ENCODE data around the gene GPER1.
A peak's percentile ranks its signal among the peaks of the same experiment; 100 is the strongest.

DNA sequence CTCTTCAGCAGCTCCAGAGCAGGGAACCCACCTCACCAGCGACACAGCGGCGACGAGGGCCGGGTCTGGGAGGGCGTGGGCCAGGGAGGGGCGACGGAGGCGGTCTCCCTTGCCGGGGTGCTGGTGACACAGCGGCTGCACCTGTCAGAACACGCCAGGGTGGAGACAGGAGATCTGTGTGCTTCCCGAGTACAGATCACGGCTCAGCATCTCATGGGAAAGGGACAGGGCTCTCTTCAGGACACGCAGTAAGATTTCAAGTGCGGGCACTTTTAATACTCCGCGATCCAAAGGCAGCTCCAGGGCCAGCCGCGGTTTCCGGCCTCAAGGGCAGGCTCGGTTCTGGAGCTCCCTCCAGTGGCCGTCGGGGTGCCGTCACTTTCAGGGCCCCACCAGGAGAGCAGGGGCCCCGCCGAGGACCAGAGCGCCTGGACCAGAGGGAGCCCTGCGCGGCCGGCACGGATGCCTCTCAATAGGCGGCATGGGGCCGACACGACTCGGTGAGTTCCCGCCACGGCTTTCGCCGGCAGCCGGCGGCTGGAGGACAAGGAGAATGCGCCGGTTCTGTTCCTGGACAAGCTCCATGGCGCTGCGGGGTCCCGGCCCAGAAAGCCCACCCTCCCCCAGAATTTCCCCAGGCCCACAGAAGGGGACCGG lies 22.2 kb upstream of the GPER1 start:
- TF ChIP-seq, protein P1, sequence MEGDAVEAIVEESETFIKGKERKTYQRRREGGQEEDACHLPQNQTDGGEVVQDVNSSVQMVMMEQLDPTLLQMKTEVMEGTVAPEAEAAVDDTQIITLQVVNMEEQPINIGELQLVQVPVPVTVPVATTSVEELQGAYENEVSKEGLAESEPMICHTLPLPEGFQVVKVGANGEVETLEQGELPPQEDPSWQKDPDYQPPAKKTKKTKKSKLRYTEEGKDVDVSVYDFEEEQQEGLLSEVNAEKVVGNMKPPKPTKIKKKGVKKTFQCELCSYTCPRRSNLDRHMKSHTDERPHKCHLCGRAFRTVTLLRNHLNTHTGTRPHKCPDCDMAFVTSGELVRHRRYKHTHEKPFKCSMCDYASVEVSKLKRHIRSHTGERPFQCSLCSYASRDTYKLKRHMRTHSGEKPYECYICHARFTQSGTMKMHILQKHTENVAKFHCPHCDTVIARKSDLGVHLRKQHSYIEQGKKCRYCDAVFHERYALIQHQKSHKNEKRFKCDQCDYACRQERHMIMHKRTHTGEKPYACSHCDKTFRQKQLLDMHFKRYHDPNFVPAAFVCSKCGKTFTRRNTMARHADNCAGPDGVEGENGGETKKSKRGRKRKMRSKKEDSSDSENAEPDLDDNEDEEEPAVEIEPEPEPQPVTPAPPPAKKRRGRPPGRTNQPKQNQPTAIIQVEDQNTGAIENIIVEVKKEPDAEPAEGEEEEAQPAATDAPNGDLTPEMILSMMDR (IDR thresholded peaks at IDR 0.05; ENCODE audit: low read length): peak; percentile 85
- no peak for TF ChIP-seq EZH2 (IDR thresholded peaks at IDR 0.05; ENCODE audit: borderline replicate concordance, low read length)
